Upper lobe of left lung (tissue), 6 donors: Measurements from ENCODE around the gene CDC23. TPM values are rescaled to one million over a fixed set of nuclear protein-coding genes. Genes with fewer than 3 reads are reported as not detected.
"Not testable (repeated sequence)": the region's sequence is repeated elsewhere in the genome, so short reads cannot be mapped to it uniquely, and the experiment has no call there.

ENCODE experiments used
- ATAC-seq, 2 donors: fragments of 200-7000 bp; cut with Tn5 transposase; one replicate each; pipeline ENCODE4 v1.9.1; 2022; ENCODE audit warnings: mild to moderate bottlenecking in 2 of 2, moderate library complexity in 2 of 2; ENCODE audit not compliant: low FRiP score in 2 of 2
- DNase-seq, 2 donors: peaks; one replicate each; pipeline ENCODE4 v3.0.0-alpha.2; 2019 to 2020
- H3K27ac ChIP-seq, 4 donors: fragments of 200-600 bp; sonication (generic); one replicate each; pipeline ENCODE4 v1.5.1; 2016 to 2019
- H3K27me3 ChIP-seq, 4 donors: fragments of 200-600 bp; sonication (generic); one replicate each; pipeline ENCODE4 v1.5.1; 2017 to 2019
- H3K36me3 ChIP-seq, 4 donors: fragments of 200-600 bp; sonication (generic); one replicate each; pipeline ENCODE4 v1.5.1; 2016 to 2019
- H3K4me1 ChIP-seq, 4 donors: fragments of 200-600 bp; sonication (generic); one replicate each; pipeline ENCODE4 v1.5.1; 2018 to 2019
- H3K4me3 ChIP-seq, 4 donors: fragments of 200-600 bp; sonication (generic); one replicate each; pipeline ENCODE4 v1.5.1; 2017 to 2019; ENCODE audit warnings: mild to moderate bottlenecking in 2 of 4, moderate library complexity in 1 of 4
- H3K9me3 ChIP-seq, 4 donors: fragments of 200-600 bp; sonication (generic); one replicate each; pipeline ENCODE4 v1.5.1; 2018 to 2019
- CTCF ChIP-seq, 6 experiments: fragments of 450-650 bp in 4 of 6; fragments of 200-600 bp in 2 of 6; sonication (generic) in 2 of 6; IDR thresholded peaks; one replicate each; pipeline ENCODE4 v1.5.1; 2016 to 2019; ENCODE audit warnings: antibody characterized with exemption in 6 of 6
- EP300 ChIP-seq, 4 donors: sonication (generic); formaldehyde crosslinking; IDR thresholded peaks; one replicate each; pipeline ENCODE4 v1.5.1; 2017; ENCODE audit warnings: antibody characterized with exemption in 4 of 4, control low read depth in 2 of 4
- POLR2A ChIP-seq, 4 donors: fragments of 450-650 bp; IDR thresholded peaks; one replicate each; pipeline ENCODE4 v1.5.1; 2016 to 2017; ENCODE audit warnings: antibody characterized with exemption in 4 of 4, mild to moderate bottlenecking in 2 of 4
- POLR2AphosphoS5 ChIP-seq, 2 donors: sonication (generic); formaldehyde crosslinking; IDR thresholded peaks; one replicate each; pipeline ENCODE4 v1.5.1; 2017; ENCODE audit warnings: antibody characterized with exemption in 2 of 2
- WGBS, 2 donors: methylation state at CpG; one replicate each; pipeline ENCODE4 v1.1.5; 2017 to 2018; 5-methylcytosine and 5-hydroxymethylcytosine counted together
- total RNA-seq, 6 donors: library from RNA; depleted of rRNA in 4 of 6; stranded (reverse); fragments of >200 nt in 4 of 6; gene quantifications; one replicate each; pipeline versions ENCODE4 v1.1.0 to v1.2.1, GENCODE V29; 2016 to 2021
- donor health status: DM: no; HTN: no; CAD: no; lungs with moderate emphysema.
- donor health status: DM: no; HTN: yes; CAD: no; lungs with severe emphysema.

The CDC23 gene
- total RNA-seq, 6 donors from 2014 or later, result 8.4 to 23.2 (median 17.3) TPM

GRCh38 chr5:138223532-138223931, 10.4 kb upstream of the CDC23 start:
- Histone ChIP-seq H3K36me3 (no peaks in the 10 kb centered on the region), H3K27ac (no peak overlapping the region), H3K9me3 (no peaks in the 10 kb centered on the region), H3K4me1 (peaks cover 0 to 6% (median 2%) of the 10 kb centered on the region in 4 donors), H3K4me3 (no peak overlapping the region), H3K27me3 (no peaks in the 10 kb centered on the region)
- TF ChIP-seq EP300 (IDR thresholded peaks at IDR 0.05) (no peak), POLR2A (IDR thresholded peaks at IDR 0.05) (no peak), POLR2AphosphoS5 (IDR thresholded peaks at IDR 0.05) (no peak)
- 89 to 100% methylated on average over 1 of the region's 1 CpG for WGBS, 2 donors
- ATAC-seq, result no peak
- DNase-seq, result no peak

GRCh38 chr5:138216799-138217198, 3.7 kb upstream of the CDC23 start:
- DNase-seq (no peak), ATAC-seq (no peak)
- Histone ChIP-seq H3K9me3 (no peaks in the 10 kb centered on the region), H3K4me1 (peaks cover 15 to 17% (median 16%) of the 10 kb centered on the region in 4 donors), H3K36me3 (no peaks in the 10 kb centered on the region), H3K27me3 (no peaks in the 10 kb centered on the region), H3K4me3 (no peak overlapping the region), H3K27ac (no peak overlapping the region)
- WGBS, 2 donors, result 64 to 76% methylated on average over 2 of the region's 2 CpGs
- TF ChIP-seq EP300 (IDR thresholded peaks at IDR 0.05), result no peak
- TF ChIP-seq POLR2AphosphoS5 (IDR thresholded peaks at IDR 0.05), result no peak
- TF ChIP-seq POLR2A (IDR thresholded peaks at IDR 0.05), result no peak
- no peak for TF ChIP-seq CTCF (IDR thresholded peaks at IDR 0.05)

- no peaks in the 10 kb centered on the region for H3K27me3 ChIP-seq
- 0 to 1% methylated on average over 4 to 8 of the region's 8 CpGs for WGBS, 2 donors
- peak in 1 of 2 donors; percentile 21 for DNase-seq
- peak overlapping the region; percentile 71 to 88 (median 84) for H3K27ac ChIP-seq
- H3K9me3 ChIP-seq, result no peaks in the 10 kb centered on the region
- H3K4me1 ChIP-seq, result peaks cover 20 to 31% (median 22%) of the 10 kb centered on the region in 4 donors
- peaks cover 0 to 17% (median 3%) of the 10 kb centered on the region in 4 donors for H3K36me3 ChIP-seq
- TF ChIP-seq EP300 (IDR thresholded peaks at IDR 0.05) (no peak), POLR2A (IDR thresholded peaks at IDR 0.05) (no peak), CTCF (IDR thresholded peaks at IDR 0.05) (no peak), POLR2AphosphoS5 (IDR thresholded peaks at IDR 0.05) (no peak)
- H3K4me3 ChIP-seq, result peak overlapping the region; percentile 80 to 100 (median 91)
- ATAC-seq, result peak; percentile 47 to 61
Measured at GRCh38 chr5:138212828-138213160, 329 bp downstream of the CDC23 start.

GRCh38 chr5:138210985-138211384, 2.1 kb downstream of the CDC23 start:
- Histone ChIP-seq H3K9me3 (no peaks in the 10 kb centered on the region), H3K27ac (no peak overlapping the region), H3K27me3 (no peaks in the 10 kb centered on the region), H3K4me1 (peaks cover 20 to 31% (median 22%) of the 10 kb centered on the region in 4 donors), H3K4me3 (no peak overlapping the region), H3K36me3 (peaks cover 0 to 27% (median 3%) of the 10 kb centered on the region in 4 donors)
- ATAC-seq, result no peak
- no peak for DNase-seq
- no peak for TF ChIP-seq POLR2A (IDR thresholded peaks at IDR 0.05)
- TF ChIP-seq EP300 (IDR thresholded peaks at IDR 0.05), result no peak
- TF ChIP-seq POLR2AphosphoS5 (IDR thresholded peaks at IDR 0.05), result no peak
- no peak for TF ChIP-seq CTCF (IDR thresholded peaks at IDR 0.05)
- 95 to 99% methylated on average over 3 of the region's 3 CpGs for WGBS, 2 donors

- 86 to 91% methylated on average over 8 of the region's 8 CpGs for WGBS, 2 donors
- not testable (repeated sequence) for H3K9me3 ChIP-seq, ATAC-seq, H3K27ac ChIP-seq, DNase-seq, H3K4me1 ChIP-seq, H3K27me3 ChIP-seq, H3K4me3 ChIP-seq
- H3K36me3 ChIP-seq, result peaks cover 27 to 85% (median 59%) of the 10 kb centered on the region in 4 donors
Measured at GRCh38 chr5:138193859-138194258, 19.3 kb downstream of the CDC23 start.

GRCh38 chr5:138192826-138193225, 20.3 kb downstream of the CDC23 start:
- Histone ChIP-seq H3K9me3 (no peaks in the 10 kb centered on the region), H3K4me3 (no peak overlapping the region), H3K27me3 (no peaks in the 10 kb centered on the region), H3K27ac (no peak overlapping the region), H3K4me1 (no peaks in the 10 kb centered on the region), H3K36me3 (peaks cover 30 to 85% (median 63%) of the 10 kb centered on the region in 4 donors)
- no peak for TF ChIP-seq POLR2A (IDR thresholded peaks at IDR 0.05)
- TF ChIP-seq EP300 (IDR thresholded peaks at IDR 0.05), result no peak
- TF ChIP-seq POLR2AphosphoS5 (IDR thresholded peaks at IDR 0.05), result no peak
- no peak for TF ChIP-seq CTCF (IDR thresholded peaks at IDR 0.05)
- 96 to 97% methylated on average over 3 of the region's 3 CpGs for WGBS, 2 donors
- no peak for DNase-seq
- no peak for ATAC-seq
